Neural cell (in vitro differentiated cells): ENCODE data around the gene DGCR8. TPM values are rescaled to one million over a fixed set of nuclear protein-coding genes. Genes with fewer than 3 reads are reported as not detected.

Experiments
- H2AFZ ChIP-seq: fragments of 200-600, 300-800 bp; sonication (generic), shearing (Covaris generic); 2 replicates; pipeline ENCODE4 v1.6.0; 2014; ENCODE audit warnings: low read depth, mild to moderate bottlenecking, antibody characterized with exemption, low read length, moderate library complexity
- H3F3A ChIP-seq: fragments of 200-600 bp; shearing (Covaris generic); 2 replicates; pipeline ENCODE4 v1.6.1; 2016; ENCODE audit warnings: mild to moderate bottlenecking, moderate library complexity, mixed read lengths, antibody characterized with exemption, low read length; ENCODE audit not compliant: insufficient read depth, poor library complexity, severe bottlenecking
- H3K27ac ChIP-seq: fragments of 200-600, 300-800 bp; sonication (generic), shearing (Covaris generic); 2 replicates; pipeline ENCODE4 v1.5.1; 2014; ENCODE audit warnings: mild to moderate bottlenecking, low read length, moderate library complexity
- H3K27me3 ChIP-seq: fragments of 300-800, 200-600 bp; sonication (generic), shearing (Covaris generic); 2 replicates; pipeline ENCODE4 v1.6.0; 2014; ENCODE audit warnings: mild to moderate bottlenecking, low read depth, low read length, moderate library complexity; ENCODE audit not compliant: insufficient read depth
- H3K36me3 ChIP-seq: fragments of 300-800, 200-600 bp; sonication (generic), shearing (Covaris generic); 2 replicates; pipeline ENCODE4 v1.5.1; 2014; ENCODE audit warnings: mild to moderate bottlenecking, antibody characterized with exemption, low read length, moderate library complexity; ENCODE audit not compliant: insufficient read depth
- H3K4me2 ChIP-seq: fragments of 300-800, 200-600 bp; sonication (generic), shearing (Covaris generic); 2 replicates; pipeline ENCODE4 v1.6.0; 2014; ENCODE audit warnings: mild to moderate bottlenecking, low read length
- H3K4me3 ChIP-seq: fragments of 300-800, 200-600 bp; sonication (generic), shearing (Covaris generic); 2 replicates; pipeline ENCODE4 v1.5.1; 2014; ENCODE audit warnings: mild to moderate bottlenecking, low read length, moderate library complexity
- H3K79me2 ChIP-seq: fragments of 200-600 bp; shearing (Covaris generic); replicated peaks from 2 replicates; pipeline ENCODE4 v1.6.0; 2014; ENCODE audit warnings: mild to moderate bottlenecking, low read length, moderate library complexity; ENCODE audit not compliant: insufficient read depth
- H3K9ac ChIP-seq: fragments of 300-800, 200-600 bp; sonication (generic), shearing (Covaris generic); 2 replicates; pipeline ENCODE4 v1.6.1; 2016; ENCODE audit warnings: mild to moderate bottlenecking, low read length, mixed read lengths
- H3K9me2 ChIP-seq: fragments of 200-600 bp; shearing (Covaris generic); 2 replicates; pipeline ENCODE4 v1.6.1; 2016; ENCODE audit warnings: mild to moderate bottlenecking, low read length, mixed read lengths; ENCODE audit not compliant: insufficient read depth
- H3K9me3 ChIP-seq: fragments of 200-600, 300-800 bp; sonication (generic), shearing (Covaris generic); 2 replicates; pipeline ENCODE4 v1.6.1; 2016; ENCODE audit warnings: mild to moderate bottlenecking, mixed run types, low read length, moderate library complexity, mixed read lengths
- H4K20me1 ChIP-seq: fragments of 200-600 bp; shearing (Covaris generic); 2 replicates; pipeline ENCODE4 v1.6.1; 2016; ENCODE audit warnings: mild to moderate bottlenecking, mixed run types; ENCODE audit not compliant: insufficient read depth
- EP300 ChIP-seq: fragments of 450-650 bp; conservative IDR thresholded peaks from 2 replicates; pipeline ENCODE4 v1.6.1; 2014; ENCODE audit warnings: antibody characterized with exemption, mild to moderate bottlenecking, moderate library complexity; ENCODE audit not compliant: poor library complexity, severe bottlenecking
- EZH2 ChIP-seq: fragments of 200-600, 300-800 bp; shearing (Covaris generic), sonication (generic); IDR thresholded peaks from 2 replicates; pipeline ENCODE4 v1.6.1; 2014; ENCODE audit warnings: antibody characterized with exemption, low read length, borderline replicate concordance, mild to moderate bottlenecking; ENCODE audit not compliant: insufficient read depth, poor library complexity, severe bottlenecking
- MXI1 ChIP-seq: fragments of 450-650 bp; conservative IDR thresholded peaks from 2 replicates; pipeline ENCODE4 v1.6.1; 2014; ENCODE audit warnings: antibody characterized with exemption, mild to moderate bottlenecking; ENCODE audit not compliant: poor library complexity, severe bottlenecking
- POLR2AphosphoS5 ChIP-seq: IDR thresholded peaks from 2 replicates; pipeline ENCODE4 v1.6.1; 2012
- RAD21 ChIP-seq: fragments of 450-650 bp; conservative IDR thresholded peaks from 2 replicates; pipeline ENCODE4 v1.6.1; 2014; ENCODE audit warnings: antibody characterized with exemption, mild to moderate bottlenecking, moderate library complexity
- SMC3 ChIP-seq: fragments of 450-650 bp; conservative IDR thresholded peaks from 2 replicates; pipeline ENCODE4 v1.6.1; 2014; ENCODE audit warnings: antibody characterized with exemption, mild to moderate bottlenecking, moderate library complexity; ENCODE audit not compliant: poor library complexity
- TAF1 ChIP-seq: IDR thresholded peaks from 2 replicates; pipeline ENCODE4 v1.6.1; 2012; ENCODE audit warnings: low read depth
- polyA plus RNA-seq: library from polyadenylated mRNA; depleted of rRNA; stranded (reverse); fragments of >200 nt; gene quantifications from 2 replicates; pipeline ENCODE4 v1.2.3, GENCODE V29; 2014
- TF ChIP-seq, protein P1 (sequence below): fragments of 450-650 bp; IDR thresholded peaks from 2 replicates; pipeline ENCODE4 v1.5.1; 2014; ENCODE audit warnings: antibody characterized with exemption, mild to moderate bottlenecking, moderate library complexity; ENCODE audit not compliant: poor library complexity, severe bottlenecking
- TF ChIP-seq, protein P2 (sequence below): IDR thresholded peaks from 2 replicates; pipeline ENCODE4 v1.6.1; 2012; ENCODE audit warnings: borderline replicate concordance

The DGCR8 gene
- polyA plus RNA-seq, 1 donor from 2014 or later = 48.9 TPM

DNA sequence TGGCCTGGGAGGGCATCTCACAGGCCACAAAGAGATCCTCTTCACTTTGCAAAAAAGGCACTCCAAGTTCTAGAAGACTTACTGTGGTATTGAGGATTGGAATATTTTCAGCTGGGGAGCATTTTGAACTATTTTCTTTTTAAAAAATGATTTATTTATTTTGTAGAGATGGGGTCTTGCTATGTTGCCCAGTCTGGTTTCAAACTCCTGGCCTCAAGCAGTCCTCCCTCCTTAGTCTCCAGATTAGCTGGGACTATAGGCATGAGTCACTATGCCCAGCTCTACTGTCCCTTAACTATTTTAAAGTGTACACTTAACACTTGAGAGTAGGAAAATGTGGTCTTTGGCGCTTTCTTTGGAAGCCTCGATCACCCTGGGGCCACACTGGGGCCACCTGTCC, 24.9 kb upstream of the DGCR8 start:
- TF ChIP-seq MXI1 (no peak), TAF1 (no peak), POLR2AphosphoS5 (no peak), RAD21 (no peak), EZH2 (no peak), EP300 (no peak), SMC3 (no peak)
- TF ChIP-seq, protein P1, sequence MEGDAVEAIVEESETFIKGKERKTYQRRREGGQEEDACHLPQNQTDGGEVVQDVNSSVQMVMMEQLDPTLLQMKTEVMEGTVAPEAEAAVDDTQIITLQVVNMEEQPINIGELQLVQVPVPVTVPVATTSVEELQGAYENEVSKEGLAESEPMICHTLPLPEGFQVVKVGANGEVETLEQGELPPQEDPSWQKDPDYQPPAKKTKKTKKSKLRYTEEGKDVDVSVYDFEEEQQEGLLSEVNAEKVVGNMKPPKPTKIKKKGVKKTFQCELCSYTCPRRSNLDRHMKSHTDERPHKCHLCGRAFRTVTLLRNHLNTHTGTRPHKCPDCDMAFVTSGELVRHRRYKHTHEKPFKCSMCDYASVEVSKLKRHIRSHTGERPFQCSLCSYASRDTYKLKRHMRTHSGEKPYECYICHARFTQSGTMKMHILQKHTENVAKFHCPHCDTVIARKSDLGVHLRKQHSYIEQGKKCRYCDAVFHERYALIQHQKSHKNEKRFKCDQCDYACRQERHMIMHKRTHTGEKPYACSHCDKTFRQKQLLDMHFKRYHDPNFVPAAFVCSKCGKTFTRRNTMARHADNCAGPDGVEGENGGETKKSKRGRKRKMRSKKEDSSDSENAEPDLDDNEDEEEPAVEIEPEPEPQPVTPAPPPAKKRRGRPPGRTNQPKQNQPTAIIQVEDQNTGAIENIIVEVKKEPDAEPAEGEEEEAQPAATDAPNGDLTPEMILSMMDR = no peak
- TF ChIP-seq, protein P2, sequence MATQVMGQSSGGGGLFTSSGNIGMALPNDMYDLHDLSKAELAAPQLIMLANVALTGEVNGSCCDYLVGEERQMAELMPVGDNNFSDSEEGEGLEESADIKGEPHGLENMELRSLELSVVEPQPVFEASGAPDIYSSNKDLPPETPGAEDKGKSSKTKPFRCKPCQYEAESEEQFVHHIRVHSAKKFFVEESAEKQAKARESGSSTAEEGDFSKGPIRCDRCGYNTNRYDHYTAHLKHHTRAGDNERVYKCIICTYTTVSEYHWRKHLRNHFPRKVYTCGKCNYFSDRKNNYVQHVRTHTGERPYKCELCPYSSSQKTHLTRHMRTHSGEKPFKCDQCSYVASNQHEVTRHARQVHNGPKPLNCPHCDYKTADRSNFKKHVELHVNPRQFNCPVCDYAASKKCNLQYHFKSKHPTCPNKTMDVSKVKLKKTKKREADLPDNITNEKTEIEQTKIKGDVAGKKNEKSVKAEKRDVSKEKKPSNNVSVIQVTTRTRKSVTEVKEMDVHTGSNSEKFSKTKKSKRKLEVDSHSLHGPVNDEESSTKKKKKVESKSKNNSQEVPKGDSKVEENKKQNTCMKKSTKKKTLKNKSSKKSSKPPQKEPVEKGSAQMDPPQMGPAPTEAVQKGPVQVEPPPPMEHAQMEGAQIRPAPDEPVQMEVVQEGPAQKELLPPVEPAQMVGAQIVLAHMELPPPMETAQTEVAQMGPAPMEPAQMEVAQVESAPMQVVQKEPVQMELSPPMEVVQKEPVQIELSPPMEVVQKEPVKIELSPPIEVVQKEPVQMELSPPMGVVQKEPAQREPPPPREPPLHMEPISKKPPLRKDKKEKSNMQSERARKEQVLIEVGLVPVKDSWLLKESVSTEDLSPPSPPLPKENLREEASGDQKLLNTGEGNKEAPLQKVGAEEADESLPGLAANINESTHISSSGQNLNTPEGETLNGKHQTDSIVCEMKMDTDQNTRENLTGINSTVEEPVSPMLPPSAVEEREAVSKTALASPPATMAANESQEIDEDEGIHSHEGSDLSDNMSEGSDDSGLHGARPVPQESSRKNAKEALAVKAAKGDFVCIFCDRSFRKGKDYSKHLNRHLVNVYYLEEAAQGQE = no peak
- Histone ChIP-seq H3K27ac (no peak overlapping the region), H3K9me2 (no peaks in the 10 kb centered on the region), H3K4me2 (no peak overlapping the region), H3K9ac (no peak overlapping the region), H3K79me2 (no peaks in the 10 kb centered on the region), H3K27me3 (no peaks in the 10 kb centered on the region), H3K4me3 (no peak overlapping the region), H2AFZ (no peak overlapping the region), H3K36me3 (no peaks in the 10 kb centered on the region), H3K9me3 (no peaks in the 10 kb centered on the region), H4K20me1 (no peaks in the 10 kb centered on the region), H3F3A (no peaks in the 10 kb centered on the region)

DNA sequence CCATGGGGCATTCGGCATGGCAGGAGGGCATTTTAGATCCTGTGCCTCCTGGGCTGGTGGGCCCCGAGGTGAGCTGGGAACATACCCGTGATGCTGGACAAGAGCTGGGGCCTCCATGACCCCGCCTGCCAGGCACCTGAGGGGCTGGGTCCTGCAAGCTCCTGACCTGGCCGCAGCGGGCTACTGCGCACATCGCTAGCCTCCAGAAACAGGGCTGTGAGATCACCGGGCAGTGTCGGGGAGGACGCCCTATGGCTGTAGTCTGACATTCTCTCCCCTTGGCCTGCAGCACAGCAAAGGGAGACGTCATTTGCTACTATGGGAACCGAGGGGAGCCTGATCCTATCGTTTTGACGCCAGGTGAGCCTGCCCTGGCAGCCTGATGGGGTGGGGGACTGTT, 24.4 kb upstream of the DGCR8 start:
- H3K27ac ChIP-seq = no peak overlapping the region
- H3K9me3 ChIP-seq = no peaks in the 10 kb centered on the region
- H3K79me2 ChIP-seq = no peaks in the 10 kb centered on the region
- no peak overlapping the region for H3K4me2 ChIP-seq
- H3K36me3 ChIP-seq = no peaks in the 10 kb centered on the region
- no peaks in the 10 kb centered on the region for H4K20me1 ChIP-seq
- no peaks in the 10 kb centered on the region for H3F3A ChIP-seq
- no peak overlapping the region for H2AFZ ChIP-seq
- no peak overlapping the region for H3K9ac ChIP-seq
- TF ChIP-seq POLR2AphosphoS5 (no peak), EP300 (no peak), TAF1 (no peak), SMC3 (no peak), RAD21 (no peak), EZH2 (no peak), MXI1 (no peak)
- TF ChIP-seq, protein P2 = no peak
- TF ChIP-seq, protein P1 = no peak
- H3K9me2 ChIP-seq = no peaks in the 10 kb centered on the region
- H3K4me3 ChIP-seq = no peak overlapping the region
- H3K27me3 ChIP-seq = no peaks in the 10 kb centered on the region
